HepG2 (cell line): ENCODE results near the gene AS3MT. TPM values are rescaled to one million over a fixed set of nuclear protein-coding genes. Genes with fewer than 3 reads are reported as not detected.

Experiments
- ATAC-seq: fragments of 200-7000 bp; cut with Tn5 transposase; 3 replicates; pipeline ENCODE4 v1.9.1; 2020; ENCODE audit warnings: mild to moderate bottlenecking, moderate library complexity
- Bru-seq: library from RNA; stranded (reverse); fragments of 400-500 nt; gene quantifications from one replicate; lab custom pipeline; 2021; lab: Mats Ljungman, UMichigan
- BruChase-seq, 2 experiments: library from RNA; stranded (reverse); fragments of 400-500 nt; gene quantifications; one replicate each; lab custom pipeline; 2021; lab: Mats Ljungman, UMichigan
- BruUV-seq: library from RNA; stranded (reverse); fragments of 400-500 nt; replicated peaks from 2 replicates; lab custom pipeline; 2021; lab: Mats Ljungman, UMichigan
- CTCF ChIA-PET: fragments of 300-600 bp; formaldehyde crosslinking; extraction: SDS; loops from one replicate; lab custom pipeline; 2021; ENCODE audit warnings: low total read pairs, inconsistent platforms, low intra/inter-chr PET ratio; lab: Yijun Ruan, JAX
- POLR2A ChIA-PET: fragments of 350-600 bp; sonication (Branson Sonifier 250); formaldehyde crosslinking; loops from one replicate; lab custom pipeline; 2020; ENCODE audit warnings: antibody characterized with exemption, inconsistent platforms; lab: Yijun Ruan, JAX
- DNase-seq: peaks from one replicate; pipeline ENCODE4 v3.0.0-alpha.2; 2015; ENCODE audit warnings: low spot score
- FAIRE-seq: peaks from 3 replicates; lab custom pipeline; 2011; peaks lifted over from hg19 to GRCh38; lab: Jason Lieb, UNC
- H2AFZ ChIP-seq: one replicate; pipeline ENCODE4 v1.6.1; 2011; ENCODE audit warnings: low read length, inconsistent platforms
- H3K27ac ChIP-seq: fragments of 300-600 bp; 3 replicates; pipeline ENCODE4 v1.8.0; 2011; ENCODE audit warnings: mixed run types, mild to moderate bottlenecking, mixed read lengths, low read length, inconsistent platforms; ENCODE audit not compliant: insufficient read depth; ENCODE audit errors: extremely low read length
- H3K27me3 ChIP-seq, 2 experiments: fragments of 200-600 bp in 1 of 2; 2 replicates in 1 of 2; 3 replicates in 1 of 2; pipeline versions ENCODE4 v1.6.0 to v1.8.0; 2011; ENCODE audit warnings: low read length in 2 of 2, mild to moderate bottlenecking in 2 of 2, moderate library complexity in 2 of 2, inconsistent platforms in 1 of 2; ENCODE audit not compliant: insufficient read depth in 2 of 2, control insufficient read depth in 1 of 2
- H3K36me3 ChIP-seq, 2 experiments: fragments of 200-600 bp in 1 of 2; replicated peaks in 1 of 2; 2 replicates in 1 of 2; 3 replicates in 1 of 2; pipeline versions ENCODE4 v1.5.1 to v1.8.0; 2011; ENCODE audit warnings: low read length in 2 of 2, inconsistent platforms in 1 of 2; ENCODE audit not compliant: insufficient read depth in 2 of 2, control insufficient read depth in 1 of 2
- H3K4me1 ChIP-seq: 2 replicates; pipeline ENCODE4 v1.5.1; 2012; ENCODE audit warnings: low read length, inconsistent platforms; ENCODE audit not compliant: insufficient read depth
- H3K4me2 ChIP-seq: 2 replicates; pipeline ENCODE4 v1.6.0; 2011; ENCODE audit warnings: low read depth, low read length, inconsistent platforms
- H3K4me3 ChIP-seq, 3 experiments: fragments of 200-600 bp in 1 of 3; sonication (generic), shearing (Covaris generic) in 1 of 3; replicated peaks in 1 of 3; 2 replicates each; pipeline ENCODE4 v1.5.1; 2011 to 2016; ENCODE audit warnings: low read length in 3 of 3, inconsistent platforms in 2 of 3, low read depth in 2 of 3, mild to moderate bottlenecking in 2 of 3, control low read depth in 1 of 3, mixed read lengths in 1 of 3; ENCODE audit not compliant: insufficient read depth in 1 of 3
- H3K79me2 ChIP-seq: one replicate; pipeline ENCODE4 v1.6.1; 2011; ENCODE audit warnings: low read length, inconsistent platforms; ENCODE audit not compliant: insufficient read depth
- H3K9ac ChIP-seq: 2 replicates; pipeline ENCODE4 v1.6.0; 2011; ENCODE audit warnings: mild to moderate bottlenecking, low read depth, low read length, inconsistent platforms; ENCODE audit not compliant: insufficient read depth
- H3K9me3 ChIP-seq: 2 replicates; pipeline ENCODE4 v1.5.1; 2012; ENCODE audit warnings: mild to moderate bottlenecking, low read length
- H4K20me1 ChIP-seq: 2 replicates; pipeline ENCODE4 v1.6.0; 2011; ENCODE audit warnings: inconsistent platforms, mild to moderate bottlenecking, low read length, moderate library complexity; ENCODE audit not compliant: insufficient read depth
- ETV5 ChIP-seq: IDR thresholded peaks from 2 replicates; pipeline ENCODE4 v1.6.1; 2018; ENCODE audit warnings: missing biosample characterization, missing genetic modification reagents, inconsistent platforms, borderline replicate concordance
- LCORL ChIP-seq, 2 experiments: fragments of 450-650 bp in 1 of 2; sonication (generic) in 1 of 2; formaldehyde crosslinking in 1 of 2; IDR thresholded peaks; 2 replicates each; pipeline versions ENCODE4 v1.5.0 to v1.6.1; 2017 to 2020; ENCODE audit warnings: antibody characterized with exemption in 1 of 2, missing genetic modification reagents in 1 of 2
- NFKB2 ChIP-seq: sonication (generic); formaldehyde crosslinking; IDR thresholded peaks from 2 replicates; pipeline ENCODE4 v1.4.0; 2020; ENCODE audit warnings: missing genetic modification reagents, borderline replicate concordance
- NR2C2 ChIP-seq: sonication (generic); formaldehyde crosslinking; IDR thresholded peaks from 2 replicates; pipeline ENCODE4 v1.4.0; 2020; ENCODE audit warnings: missing genetic modification reagents, mild to moderate bottlenecking, moderate library complexity, borderline replicate concordance
- PCBP2 ChIP-seq: fragments of 200-400 bp; formaldehyde crosslinking; optimal IDR thresholded peaks from 2 replicates; pipeline ENCODE3; 2018; ENCODE audit warnings: low read length, low read depth; ENCODE audit not compliant: poor library complexity, severe bottlenecking
- POGZ ChIP-seq: sonication (generic); formaldehyde crosslinking; IDR thresholded peaks from 2 replicates; pipeline ENCODE4 v1.4.0; 2020; ENCODE audit warnings: mild to moderate bottlenecking, missing genetic modification reagents
- ZNF230 ChIP-seq: sonication (generic); formaldehyde crosslinking; IDR thresholded peaks from 2 replicates; pipeline ENCODE4 v1.4.0; 2020; ENCODE audit warnings: mild to moderate bottlenecking, missing genetic modification reagents
- ZNF563 ChIP-seq: sonication (generic); formaldehyde crosslinking; IDR thresholded peaks from 2 replicates; pipeline ENCODE4 v1.8.0; 2022; ENCODE audit warnings: mild to moderate bottlenecking, moderate library complexity, missing genetic modification reagents
- ZNF567 ChIP-seq: sonication (generic); formaldehyde crosslinking; IDR thresholded peaks from 2 replicates; pipeline ENCODE4 v1.8.1; 2023; ENCODE audit warnings: mild to moderate bottlenecking, missing genetic modification reagents, borderline replicate concordance
- ZNF781 ChIP-seq: sonication (generic); formaldehyde crosslinking; IDR thresholded peaks from 2 replicates; pipeline ENCODE4 v1.5.1; 2020; ENCODE audit warnings: borderline replicate concordance, mild to moderate bottlenecking, missing genetic modification reagents; ENCODE audit errors: not compliant biosample characterization
- WGBS: methylation state at CpG from one replicate; pipeline ENCODE4 v1.1.6; 2017; ENCODE audit warnings: low lambda C conversion rate; 5-methylcytosine and 5-hydroxymethylcytosine counted together
- in situ Hi-C: cut with HindIII; loops from 2 replicates; pipeline ENCODE4 v1.10.0; 2017; ENCODE audit warnings: low pct_unique_long_range_greater_than_20kb; ENCODE audit not compliant: extremely low pct_ligation_motif_present
- intact Hi-C: fragments of 100-400 bp; cut with micrococcal nuclease; formaldehyde crosslinking; loops from one replicate; pipeline ENCODE4 v1.10.0; 2022; ENCODE audit not compliant: unreplicated experiment
- long read RNA-seq, 2 experiments: library from RNA in 1 of 2; library from polyadenylated mRNA in 1 of 2; stranded (forward) in 1 of 2; unstranded in 1 of 2; transcript quantifications; one replicate each; pipeline ENCODE4 v2.0.0, GENCODE V29; 2019 to 2022
- polyA minus RNA-seq, 3 experiments: library from RNA; depleted of rRNA, polyadenylated mRNA; stranded (reverse); fragments of >200 nt; gene quantifications; 2 replicates each; pipeline ENCODE4 v1.2.3, GENCODE V29; 2011; ENCODE audit warnings: low replicate concordance in 1 of 3
- polyA plus RNA-seq, 8 experiments: library from polyadenylated mRNA; depleted of rRNA in 3 of 8; stranded (reverse) in 7 of 8; unstranded in 1 of 8; fragments of >200 nt; fragmentation: Illumina TruSeq in 4 of 8; extraction: Trizol in 4 of 8; gene quantifications; 2 replicates each; pipeline versions ENCODE4 v1.2.1 to v1.2.3, GENCODE V29; 2011 to 2016; ENCODE audit warnings: low read depth in 4 of 8, missing spikeins in 1 of 8, mixed read lengths in 1 of 8; ENCODE audit not compliant: insufficient read depth in 1 of 8
- total RNA-seq, 5 experiments: library from RNA; depleted of rRNA; stranded (reverse); fragments of >200 nt; fragmentation: Illumina TruSeq; extraction: Trizol; gene quantifications; 2 replicates each; pipeline ENCODE4 v1.2.3, GENCODE V29; 2016; ENCODE audit warnings: low read depth in 1 of 5

Gene AS3MT, protein sequence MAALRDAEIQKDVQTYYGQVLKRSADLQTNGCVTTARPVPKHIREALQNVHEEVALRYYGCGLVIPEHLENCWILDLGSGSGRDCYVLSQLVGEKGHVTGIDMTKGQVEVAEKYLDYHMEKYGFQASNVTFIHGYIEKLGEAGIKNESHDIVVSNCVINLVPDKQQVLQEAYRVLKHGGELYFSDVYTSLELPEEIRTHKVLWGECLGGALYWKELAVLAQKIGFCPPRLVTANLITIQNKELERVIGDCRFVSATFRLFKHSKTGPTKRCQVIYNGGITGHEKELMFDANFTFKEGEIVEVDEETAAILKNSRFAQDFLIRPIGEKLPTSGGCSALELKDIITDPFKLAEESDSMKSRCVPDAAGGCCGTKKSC
- total RNA-seq (2016; rRNA removed; fragmentation: Illumina TruSeq; extraction: Trizol) (17.4 and 27.3 TPM in 2 replicates), polyA plus RNA-seq (2011; rRNA removed) (8.3 and 8.7 TPM in 2 replicates), polyA minus RNA-seq (2011; rRNA and poly(A)+ RNA removed; ENCODE audit: low replicate concordance) (4.1 TPM in 1 of 2 replicates, not detected in the other), Bru-seq, nascent RNA (percentile 70 among the genes with signal in this experiment), BruChase-seq, experiment 1, labeled RNA remaining after a 6-hour chase (percentile 81 among the genes with signal in this experiment), BruChase-seq, experiment 2, labeled RNA remaining after a 2-hour chase (percentile 81 among the genes with signal in this experiment)
- total RNA-seq (2016; cell fraction: cytosol; rRNA removed; fragmentation: Illumina TruSeq; extraction: Trizol; ENCODE audit: low read depth): 6.0 and 6.4 TPM in 2 replicates
- 18.5 and 26.0 TPM in 2 replicates for total RNA-seq (2016; cell fraction: insoluble cytoplasmic fraction; rRNA removed; fragmentation: Illumina TruSeq; extraction: Trizol)
- 10.3 and 11.3 TPM in 2 replicates for total RNA-seq (2016; cell fraction: membrane; rRNA removed; fragmentation: Illumina TruSeq; extraction: Trizol)
- 8.2 and 11.9 TPM in 2 replicates for total RNA-seq (2016; cell fraction: nucleus; rRNA removed; fragmentation: Illumina TruSeq; extraction: Trizol)
- 5.8 and 7.5 TPM in 2 replicates for polyA plus RNA-seq (2011; cell fraction: cytosol; rRNA removed)
- polyA plus RNA-seq (2011; cell fraction: nucleus; rRNA removed): 3.2 and 3.9 TPM in 2 replicates
- 11.6 and 20.7 TPM in 2 replicates for polyA plus RNA-seq (2012)
- 4.8 and 5.8 TPM in 2 replicates for polyA plus RNA-seq (2016; cell fraction: cytosol; fragmentation: Illumina TruSeq; extraction: Trizol; ENCODE audit: low read depth)
- 26.9 and 30.9 TPM in 2 replicates for polyA plus RNA-seq (2016; cell fraction: insoluble cytoplasmic fraction; fragmentation: Illumina TruSeq; extraction: Trizol; ENCODE audit: low read depth)
- polyA plus RNA-seq (2016; cell fraction: membrane; fragmentation: Illumina TruSeq; extraction: Trizol; ENCODE audit: low read depth): 9.9 and 10.8 TPM in 2 replicates
- polyA plus RNA-seq (2016; cell fraction: nucleus; fragmentation: Illumina TruSeq; extraction: Trizol; ENCODE audit: insufficient read depth, low read depth): 14.1 and 15.2 TPM in 2 replicates
- 2.7 and 3.0 TPM in 2 replicates for polyA minus RNA-seq (2011; cell fraction: cytosol; rRNA and poly(A)+ RNA removed)
- 5.3 and 7.8 TPM in 2 replicates for polyA minus RNA-seq (2011; cell fraction: nucleus; rRNA and poly(A)+ RNA removed)
- long read RNA-seq, experiment 1, partial matches to known transcripts: 1 of 6 reads
- long read RNA-seq, experiment 1, other reads (novel, unspliced or antisense): 4 of 6 reads
- long read RNA-seq, experiment 2, partial matches to known transcripts: 0 of 12 reads
- long read RNA-seq, experiment 2, other reads (novel, unspliced or antisense): 12 of 12 reads

- intact Hi-C loops (no loop called here), in situ Hi-C loops (no loop called here)
- POLR2A ChIA-PET: interaction anchor here (0.8 to 1.6 kb wide), 11 partner anchors 9 to 284 kb away, joined by 3 to 7 read pairs (median 4); partner anchors contain the start of genes CNNM2 and WBP1L
- Histone ChIP-seq H3K4me1 (peaks cover 20% of the 10 kb centered on the region), H2AFZ (no peak within 1 kb of the TSS), H3K9me3 (no peaks in the 10 kb centered on the region), H3K9ac (peak within 1 kb of the TSS; percentile 76), H3K27ac (peak within 1 kb of the TSS; percentile 86), H3K4me3 (peak within 1 kb of the TSS; percentile 54 to 81 (median 71)), H4K20me1 (no peaks in the 10 kb centered on the region), H3K27me3 (no peaks in the 10 kb centered on the region), H3K36me3 (0 out of 5 replicates have a peak, but pooled peaks cover 0 to 6% of the 10 kb centered on the region in 2 experiments), H3K79me2 (no peaks in the 10 kb centered on the region), H3K4me2 (peak within 1 kb of the TSS; percentile 87)
- ATAC-seq: peak; percentile 91
- FAIRE-seq: peak; percentile 30
- TSS peak; percentile 58 for BruUV-seq
- 2% methylated on average over 29 of the region's 63 CpGs for WGBS
- CTCF ChIA-PET: no interaction called here
- DNase-seq: peak; percentile 38
- TF ChIP-seq NFKB2 (CRISPR knock-in tag) (peak; percentile 43; the same call in 1 of the 2 replicates), LCORL (IDR thresholded peaks at IDR 0.05) (no peak), LCORL (CRISPR knock-in tag; IDR thresholded peaks at IDR 0.05) (peak; percentile 65), ETV5 (CRISPR knock-in tag) (peak; percentile 29; the same call in 1 of the 2 replicates), ZNF230 (CRISPR knock-in tag) (peak; percentile 76; the same call in 1 of the 2 replicates), NR2C2 (CRISPR knock-in tag) (peak; percentile 60), ZNF567 (CRISPR knock-in tag) (0 out of 2 replicates have a peak, but pooled peaks have one; percentile 51), ZNF781 (CRISPR knock-in tag) (peak; percentile 49), PCBP2 (no peak), ZNF563 (CRISPR knock-in tag) (peak; percentile 62; the same call in 1 of the 2 replicates), POGZ (peak; percentile 77)
Measured at GRCh38 chr10:102869258-102870198, at the start of gene AS3MT. TSS of gene AS3MT (plus strand) at chr10:102869470. CDS start at chr10:102869593, 123 bp downstream.
